ENCODE measurements around the gene ATF4.

ATF4 gene

GRCh38 chr22:39528681-39529486 lies 8.5 kb downstream of the ATF4 start:
- peak; percentile 81 for DNase-seq (ENCODE audit: low read depth)

DNA sequence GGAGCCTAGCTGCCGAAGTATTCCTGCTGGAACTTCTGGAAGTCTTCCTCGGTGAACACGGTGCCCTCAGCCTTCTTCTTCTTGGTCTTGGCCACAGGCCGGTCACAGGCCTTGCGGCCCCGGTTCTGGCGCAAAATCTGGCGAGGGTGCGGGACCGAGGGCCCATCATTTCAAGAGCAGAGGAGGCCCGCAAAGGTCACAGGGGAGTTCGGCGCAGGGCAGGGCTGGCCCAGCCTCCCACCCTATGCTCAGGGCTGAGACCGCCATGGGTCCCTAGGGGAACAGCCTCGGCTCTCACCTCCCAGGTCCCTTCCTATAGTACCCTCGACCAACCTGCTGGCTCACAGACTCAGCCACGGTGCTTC lies 9.1 kb downstream of the ATF4 start:
- DNase-seq (ENCODE audit: low read depth) = no peak

- DNase-seq (ENCODE audit: low read depth) = no peak
Observed at GRCh38 chr22:39530116-39530515, 9.8 kb downstream of the ATF4 start.

GRCh38 chr22:39530692-39531331 lies 10.4 kb downstream of the ATF4 start:
- DNase-seq (ENCODE audit: low read depth) = no peak

- DNase-seq (ENCODE audit: low read depth) = peak; percentile 98
Observed at GRCh38 chr22:39532215-39533073, 12.1 kb downstream of the ATF4 start, which contains the start of gene RPS19BP1. TSS of gene RPS19BP1 (minus strand) at chr22:39532748. CDS start at chr22:39532738, 10 bp downstream.

GRCh38 chr22:39534092-39534506 lies 13.7 kb downstream of the ATF4 start:
- no peak for DNase-seq (ENCODE audit: low read depth)

GRCh38 chr22:39534591-39535356 lies 14.4 kb downstream of the ATF4 start:
- DNase-seq (ENCODE audit: low read depth) = peak; percentile 71

- DNase-seq (ENCODE audit: low read depth) = no peak
Observed at GRCh38 chr22:39535357-39535725, 15.0 kb downstream of the ATF4 start.

DNA sequence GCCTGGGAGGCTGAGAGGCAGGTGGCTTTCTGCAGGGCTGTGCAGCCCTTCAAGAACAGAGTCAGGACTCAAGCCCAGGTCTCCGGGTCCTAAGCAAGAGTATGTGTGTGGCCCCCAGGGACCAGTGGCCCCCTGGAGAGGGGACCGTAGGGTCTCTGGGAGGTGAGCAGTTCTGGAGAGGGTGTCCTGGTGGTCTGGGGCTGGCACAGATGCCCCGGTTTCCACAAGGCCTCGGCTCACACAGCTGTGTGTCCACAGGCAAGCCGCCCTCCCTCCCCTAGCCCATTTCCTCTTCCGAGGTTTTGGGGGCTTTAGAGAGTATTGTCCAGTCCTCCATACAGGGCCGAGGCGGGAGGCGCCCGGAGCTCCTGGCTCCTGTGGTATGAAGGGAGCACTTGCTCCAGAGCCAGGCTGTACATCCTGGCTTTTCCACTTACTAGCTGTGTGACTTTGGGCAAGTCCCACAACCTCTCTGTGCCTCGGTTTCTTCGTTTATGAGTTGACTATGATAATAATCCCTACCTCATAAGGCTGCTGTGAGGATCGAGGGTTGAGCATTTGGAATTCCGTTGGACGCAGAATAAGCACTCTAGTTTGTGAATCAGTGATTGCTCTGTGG lies 15.6 kb downstream of the ATF4 start:
- no peak for DNase-seq (ENCODE audit: low read depth)

GRCh38 chr22:39536711-39537110 lies 16.3 kb downstream of the ATF4 start:
- no peak for DNase-seq (ENCODE audit: low read depth)

DNA sequence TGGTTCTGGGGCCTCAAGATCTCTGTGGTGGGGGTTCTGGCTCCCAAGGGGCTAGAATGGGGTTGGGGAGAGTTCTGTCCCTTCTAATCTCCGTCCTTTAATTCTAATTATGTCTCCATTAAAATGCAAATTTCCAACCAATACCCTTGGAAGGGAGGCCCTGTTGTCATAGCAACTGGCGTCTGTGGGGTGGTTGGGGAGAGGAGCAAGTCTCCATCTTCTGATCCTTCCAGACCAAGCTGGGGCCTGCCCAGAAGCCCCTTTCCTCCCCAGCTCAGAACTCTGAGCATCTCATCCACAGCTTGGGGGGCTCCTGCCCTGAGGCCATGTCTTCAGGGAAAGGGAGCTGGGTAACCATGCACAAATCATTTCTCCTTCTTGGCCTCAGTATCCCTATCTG lies 17.6 kb downstream of the ATF4 start:
- no peak for DNase-seq (ENCODE audit: low read depth)

- DNase-seq (ENCODE audit: low read depth) = no peak
Observed at GRCh38 chr22:39543095-39543494, 22.7 kb downstream of the ATF4 start.

DNA sequence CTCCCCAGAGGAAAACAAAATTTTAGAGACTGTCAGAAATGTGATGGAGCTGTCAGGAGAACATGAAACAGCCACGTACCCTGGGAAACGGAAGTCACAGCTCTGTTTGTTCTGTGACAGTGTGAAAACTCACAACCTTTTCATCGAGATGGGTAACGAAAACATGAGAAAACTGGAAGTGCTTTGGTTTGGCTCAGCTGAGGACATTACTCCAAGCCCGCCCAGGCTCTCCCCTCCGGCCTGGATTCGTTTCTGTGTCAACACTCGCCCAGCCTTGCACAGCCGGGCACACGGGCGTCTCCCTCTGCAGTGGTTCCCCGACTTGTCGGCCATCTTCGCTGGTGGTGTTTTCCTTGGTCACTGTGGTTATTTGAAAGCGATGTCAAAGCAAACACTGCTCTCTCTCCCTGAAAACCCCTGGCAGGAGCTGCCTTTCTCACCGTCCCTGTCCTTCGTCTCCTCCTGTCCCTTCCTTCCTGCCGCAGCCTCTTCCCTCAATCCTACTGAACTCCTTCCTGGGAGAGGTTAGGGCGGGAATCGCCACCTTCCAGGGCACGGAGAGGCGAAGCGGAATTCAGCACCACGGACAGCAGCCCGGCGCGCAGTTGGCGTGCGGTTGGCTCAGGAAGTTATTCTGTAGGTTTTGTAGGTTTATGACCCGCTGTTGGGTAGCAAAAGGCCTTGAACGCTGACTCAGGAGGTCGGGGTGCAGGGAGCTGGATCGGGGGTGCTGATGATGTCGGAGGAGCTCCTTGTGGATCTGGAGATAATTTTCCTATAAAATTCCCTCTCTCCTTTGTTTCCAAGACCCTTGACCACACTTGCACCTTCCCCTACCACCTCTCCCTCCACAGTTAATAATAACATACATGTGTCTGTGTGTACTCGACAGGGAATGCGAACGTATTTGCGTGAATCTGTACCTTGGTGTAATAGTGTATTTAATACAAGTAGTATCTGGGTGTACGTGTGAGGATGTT lies 25.3 kb downstream of the ATF4 start:
- peak; percentile 58 for DNase-seq (ENCODE audit: low read depth)

DNA sequence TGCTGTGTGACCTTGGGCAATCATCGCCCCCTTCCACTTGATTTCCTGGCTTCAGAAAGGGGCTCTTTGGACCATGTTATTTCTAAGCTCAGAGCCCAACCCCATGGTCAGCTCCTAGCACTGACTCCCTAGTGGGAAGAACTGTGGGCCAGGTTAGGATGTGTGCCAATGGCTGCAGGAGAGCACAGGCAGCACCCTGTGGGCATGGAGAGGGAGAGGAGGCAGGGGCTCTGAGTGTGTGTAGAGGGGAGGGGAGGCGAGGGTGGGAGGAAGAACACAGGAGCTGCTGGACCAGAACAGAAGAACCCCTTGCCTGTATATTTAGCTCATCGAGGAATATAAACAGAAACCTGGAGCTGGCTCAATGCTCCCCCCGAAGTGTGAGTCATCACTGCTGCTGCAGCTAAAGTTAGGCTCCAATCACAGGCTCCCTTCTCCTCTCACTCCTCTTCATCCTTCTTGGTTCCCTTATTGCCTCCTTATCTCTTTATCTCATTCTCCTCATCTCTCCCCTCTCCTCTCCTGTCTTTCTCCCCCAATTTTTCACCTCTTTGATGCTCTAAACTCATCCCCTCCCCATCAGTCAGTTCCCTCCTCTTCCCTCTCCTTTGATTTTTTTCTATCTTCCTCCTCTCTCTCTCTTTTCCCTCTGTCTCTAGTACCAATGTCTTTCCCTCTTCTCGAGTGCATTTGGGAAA lies 26.7 kb downstream of the ATF4 start:
- DNase-seq (ENCODE audit: low read depth) = no peak

DNA sequence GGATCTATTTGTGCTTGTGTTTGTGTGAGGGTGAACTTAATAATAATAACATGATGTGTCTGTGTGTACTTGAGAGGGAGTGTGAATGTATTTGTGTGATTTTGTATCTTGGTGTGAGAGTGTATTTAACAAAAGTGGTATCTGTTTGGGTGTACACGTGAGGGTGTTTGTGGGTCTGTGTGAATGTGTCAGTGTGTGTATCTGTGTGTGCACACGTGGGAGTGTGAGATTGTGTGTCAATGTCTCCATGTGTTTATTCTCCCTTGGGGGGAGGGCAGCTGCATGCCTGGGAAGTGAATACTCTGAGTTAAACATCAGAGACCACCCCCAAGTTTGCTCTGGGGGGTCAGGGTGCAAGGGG lies 27.2 kb downstream of the ATF4 start:
- DNase-seq (ENCODE audit: low read depth) = no peak

- no peak for DNase-seq (ENCODE audit: low read depth)
Observed at GRCh38 chr22:39553429-39553828, 33.1 kb downstream of the ATF4 start.

DNA sequence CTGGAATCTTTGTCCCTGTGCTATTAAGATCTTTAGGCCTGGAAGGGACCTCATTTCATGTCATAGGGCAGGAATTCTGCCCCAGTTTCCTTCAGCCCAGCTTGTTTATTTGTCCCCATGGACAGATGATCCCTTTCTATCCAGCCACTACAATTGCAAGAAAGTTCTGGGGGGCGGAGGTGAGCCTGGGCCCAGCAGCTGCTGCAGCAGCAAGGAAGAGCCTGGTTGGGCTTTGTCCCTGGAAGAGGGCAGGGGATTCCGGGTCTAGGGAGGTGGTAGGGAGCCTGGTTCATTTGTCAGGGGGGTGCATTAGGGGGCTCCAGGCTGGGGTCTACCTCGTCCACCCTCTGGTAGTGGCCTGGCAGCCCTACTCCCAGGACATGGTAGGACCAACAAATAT lies 33.8 kb downstream of the ATF4 start:
- DNase-seq (ENCODE audit: low read depth) = no peak

DNA sequence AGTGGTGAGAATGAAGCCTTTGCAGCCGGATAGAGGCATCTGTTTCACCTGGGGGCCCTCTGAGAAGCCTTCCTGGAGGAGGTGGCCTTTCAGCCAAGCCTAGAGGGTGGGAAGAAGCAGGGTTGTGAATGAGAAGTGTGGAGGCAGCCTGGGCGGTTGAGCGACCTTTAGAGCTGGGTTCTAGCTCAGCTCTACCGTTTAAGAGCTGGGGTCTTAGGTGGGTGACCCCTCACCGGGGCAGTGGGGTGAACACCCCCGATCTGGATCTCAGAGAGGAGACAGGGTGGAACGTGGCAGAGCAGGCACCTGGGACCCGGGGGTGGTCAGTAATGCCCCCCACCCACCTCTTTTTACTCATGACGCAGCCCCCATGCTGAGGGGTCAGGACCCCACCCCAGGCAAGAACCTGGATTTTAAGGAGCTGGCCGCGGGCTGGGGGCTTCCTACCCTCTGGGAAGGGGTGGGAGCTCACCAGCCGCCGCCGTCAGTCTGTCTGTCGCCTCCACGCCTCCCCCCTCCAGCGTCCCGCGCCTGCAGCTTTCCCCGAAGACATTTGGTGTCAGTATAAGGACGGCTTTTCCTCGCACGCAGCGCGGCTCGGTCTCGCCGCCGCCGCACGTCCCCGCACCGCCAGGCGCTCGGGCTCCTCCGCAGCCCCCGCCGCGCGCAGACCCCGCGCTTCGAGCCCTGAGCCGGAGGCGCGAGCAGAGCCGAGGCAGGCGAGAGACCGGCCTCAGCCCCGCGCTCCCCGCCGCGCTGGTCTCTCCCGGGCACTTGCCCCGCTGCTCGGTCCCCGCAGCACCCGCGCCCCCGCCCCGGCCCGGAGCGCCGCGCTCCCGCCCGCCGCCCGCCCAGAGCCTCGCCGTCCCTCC lies 36.8 kb downstream of the ATF4 start:
- peak; percentile 21 for DNase-seq (ENCODE audit: low read depth)

DNA sequence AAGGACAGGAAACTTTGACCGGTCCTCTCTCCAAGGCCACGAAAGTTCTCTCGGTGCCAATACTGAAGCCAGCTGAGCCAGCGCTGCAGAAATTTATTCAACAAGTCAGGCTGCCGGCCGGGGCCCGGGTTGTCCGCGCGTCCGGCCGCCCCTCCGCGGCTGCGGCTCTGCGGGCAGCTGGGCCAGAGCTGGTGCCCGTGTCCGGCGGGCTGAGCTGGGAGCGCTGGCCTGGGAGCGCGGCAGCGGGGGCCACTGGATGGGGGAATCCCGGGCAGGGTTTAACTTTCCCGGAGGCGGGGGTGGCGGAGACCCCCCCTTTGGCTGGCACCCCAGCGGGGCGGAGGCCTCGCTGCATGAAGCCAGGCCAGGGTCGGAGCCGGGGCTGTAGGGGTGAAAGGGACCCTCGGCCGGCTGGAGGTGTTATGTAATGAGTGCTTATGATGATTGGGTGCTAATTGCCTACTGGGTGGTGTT lies 37.9 kb downstream of the ATF4 start:
- no peak for DNase-seq (ENCODE audit: low read depth)
